HG02763 (cell line): ENCODE measurements around the gene ARHGAP15.

Experiments
- ATAC-seq: cut with Tn5 transposase; IDR thresholded peaks from one replicate; pipeline ENCODE4 v1.9.1; 2021; ENCODE audit warnings: mild to moderate bottlenecking, moderate library complexity; ENCODE audit not compliant: unreplicated experiment

ARHGAP15 gene

DNA sequence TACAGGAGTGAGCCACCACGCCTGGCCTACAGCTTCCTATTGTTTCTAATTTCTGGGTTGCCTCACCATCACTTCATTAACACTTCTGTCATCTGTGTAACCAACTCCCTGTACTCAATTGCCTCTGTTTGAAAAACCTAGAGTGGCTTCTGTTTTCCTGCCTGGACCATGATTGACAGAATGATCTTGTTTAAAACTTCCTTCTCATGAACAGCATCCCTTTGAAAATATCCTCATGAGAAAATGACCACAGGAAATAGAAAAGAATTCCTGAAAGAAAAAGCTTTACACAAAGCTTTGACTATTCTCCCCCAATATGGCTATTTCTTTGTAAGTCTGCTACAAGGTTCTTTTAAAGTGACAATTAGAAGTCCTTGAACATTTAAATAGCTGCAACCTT is 672.3 kb downstream of the ARHGAP15 start:
- no peak for ATAC-seq

DNA sequence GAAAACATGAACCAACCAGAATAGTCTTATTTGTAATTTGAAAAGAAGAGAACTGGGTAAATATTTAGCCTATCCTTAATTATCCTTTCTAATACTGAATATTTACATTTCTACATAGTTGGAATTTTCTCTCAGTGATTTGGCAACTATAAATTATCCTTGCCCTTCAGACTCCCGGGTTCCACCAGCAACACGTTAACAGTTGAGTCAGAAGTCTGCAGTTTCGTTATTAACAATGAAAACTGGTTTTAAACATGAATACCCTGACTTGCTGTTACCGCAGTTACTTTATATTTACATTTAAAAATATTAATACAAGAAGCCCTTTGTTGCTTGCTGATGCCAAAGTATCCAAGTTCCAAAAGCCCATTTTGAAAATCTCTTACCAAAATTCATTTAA is 673.0 kb downstream of the ARHGAP15 start:
- no peak for ATAC-seq

DNA sequence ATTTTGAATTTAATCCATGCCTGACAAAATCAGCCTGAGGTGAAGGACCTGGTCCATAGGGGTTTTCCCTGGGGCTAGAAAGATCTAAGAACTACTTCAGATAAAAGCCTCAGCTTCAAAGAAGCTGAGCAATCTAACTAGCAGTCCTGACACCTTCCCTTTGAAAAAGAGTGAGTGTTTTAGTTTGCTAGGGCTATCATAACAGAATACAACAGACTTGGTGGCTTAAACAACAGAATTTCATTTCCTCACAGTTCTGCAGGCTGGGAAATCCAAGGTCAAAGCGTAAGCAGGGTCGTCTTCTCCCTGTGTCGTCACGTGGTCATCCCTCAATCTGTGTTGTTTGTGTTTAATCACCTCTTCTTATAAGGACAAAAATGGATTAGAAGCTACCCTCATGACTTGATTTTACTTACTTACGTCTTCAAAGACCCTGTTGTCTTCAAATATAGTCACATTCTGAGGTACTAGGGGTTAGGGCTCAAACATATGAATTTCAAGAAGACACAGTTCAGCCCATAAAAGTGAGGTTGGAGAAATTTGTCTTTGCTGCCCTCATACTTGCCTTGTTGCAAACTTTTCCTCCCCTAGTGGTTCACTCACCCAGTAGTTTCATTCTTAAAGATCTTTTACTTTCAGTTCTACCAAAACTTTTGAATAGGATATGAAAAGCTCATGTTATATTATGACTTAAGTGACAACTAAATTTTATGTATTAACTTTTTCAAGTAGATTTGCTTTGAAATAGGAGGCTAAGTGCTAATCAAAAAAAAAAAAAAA is 673.8 kb downstream of the ARHGAP15 start:
- ATAC-seq: peak; percentile 79

DNA sequence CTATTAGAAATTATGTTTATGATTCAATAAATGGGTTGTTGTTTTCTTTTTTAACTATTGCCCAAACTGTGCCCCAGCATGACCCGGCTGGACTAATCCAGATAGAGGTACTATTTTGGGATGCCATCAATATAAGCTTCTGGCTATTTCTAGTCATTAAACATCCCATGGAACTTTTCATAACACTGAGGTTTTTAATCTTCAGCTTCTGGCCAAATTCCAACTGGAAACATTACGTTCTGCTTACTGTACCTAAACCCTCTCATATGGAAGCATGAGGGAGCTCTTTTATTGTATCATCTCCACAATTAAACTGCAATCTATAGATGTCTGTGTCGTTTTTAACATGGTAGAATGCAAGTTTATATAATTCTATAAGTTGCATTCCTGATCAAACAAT is 674.7 kb downstream of the ARHGAP15 start:
- ATAC-seq: no peak

DNA sequence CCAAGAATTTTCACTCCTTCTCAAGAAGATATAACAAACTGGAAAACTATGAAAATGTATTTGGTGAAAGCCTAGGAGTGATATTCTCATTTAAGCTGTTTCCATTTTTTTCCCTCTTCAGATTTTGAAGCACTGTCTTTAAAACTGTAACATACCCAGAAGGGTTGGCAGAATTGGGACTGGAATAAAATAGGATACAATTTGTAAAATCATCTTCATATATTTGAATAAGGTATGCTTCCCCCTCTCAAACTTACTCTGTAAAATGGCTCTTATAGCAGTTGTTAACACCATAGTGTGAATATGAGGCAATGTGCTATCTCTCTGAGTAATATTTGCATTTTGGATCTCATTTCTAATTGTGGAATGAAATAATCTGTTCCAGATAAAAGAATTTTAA is 676.4 kb downstream of the ARHGAP15 start:
- no peak for ATAC-seq

DNA sequence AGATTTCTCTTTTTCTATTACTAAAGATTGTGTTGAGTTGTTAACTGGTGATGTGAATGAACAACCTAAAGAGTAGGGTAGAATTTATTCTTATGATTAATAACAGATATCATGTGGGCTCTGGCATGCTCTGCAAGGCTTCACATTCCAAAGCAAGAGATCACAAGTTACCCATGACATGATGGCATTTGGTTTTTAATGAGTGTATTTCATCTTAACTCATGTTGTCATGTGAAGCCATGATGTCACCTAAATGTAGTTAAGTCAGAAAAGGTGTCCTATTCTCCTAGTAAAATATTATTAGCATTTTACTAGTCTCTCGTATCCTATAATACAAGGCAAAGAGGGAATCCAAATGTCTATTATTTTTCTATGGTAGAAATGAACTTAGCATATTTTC is 678.0 kb downstream of the ARHGAP15 start:
- ATAC-seq: no peak

DNA sequence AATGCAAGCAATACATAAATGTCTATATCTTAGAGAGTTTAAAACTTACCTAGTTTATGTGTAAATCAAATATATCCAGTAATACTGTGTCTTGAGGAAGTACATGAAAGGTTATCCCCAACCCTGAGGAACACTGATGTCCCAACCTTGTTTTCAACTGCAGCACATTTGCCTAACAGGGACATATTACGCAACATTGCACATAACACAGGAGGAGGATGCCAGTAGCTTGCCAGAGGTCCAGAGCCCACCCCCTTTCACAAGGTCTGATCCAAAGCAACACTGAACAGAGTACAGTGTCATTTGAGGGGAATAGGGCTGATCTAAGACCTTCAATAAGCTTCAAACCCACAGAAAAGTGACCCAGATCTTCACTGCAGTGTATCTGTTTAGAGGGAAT is 678.5 kb downstream of the ARHGAP15 start:
- ATAC-seq: no peak

DNA sequence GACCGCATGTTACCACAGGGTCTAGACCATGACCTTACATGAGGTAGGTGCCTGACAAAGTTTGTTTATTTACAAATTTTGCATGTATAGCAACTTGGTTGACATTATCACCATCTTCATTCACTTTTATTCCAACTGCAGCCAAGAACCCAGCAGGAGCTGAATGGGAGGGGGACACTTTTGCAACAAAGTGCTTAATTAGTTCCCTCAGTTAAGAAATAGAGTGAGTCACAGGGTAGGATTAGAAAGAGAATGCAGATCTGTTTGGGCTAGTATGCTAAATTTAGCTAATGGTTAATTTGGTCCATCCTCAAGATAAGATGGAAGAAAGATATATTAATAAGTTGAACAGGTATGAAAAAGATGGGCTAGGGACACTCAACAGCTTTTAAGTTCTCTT is 678.9 kb downstream of the ARHGAP15 start:
- no peak for ATAC-seq

DNA sequence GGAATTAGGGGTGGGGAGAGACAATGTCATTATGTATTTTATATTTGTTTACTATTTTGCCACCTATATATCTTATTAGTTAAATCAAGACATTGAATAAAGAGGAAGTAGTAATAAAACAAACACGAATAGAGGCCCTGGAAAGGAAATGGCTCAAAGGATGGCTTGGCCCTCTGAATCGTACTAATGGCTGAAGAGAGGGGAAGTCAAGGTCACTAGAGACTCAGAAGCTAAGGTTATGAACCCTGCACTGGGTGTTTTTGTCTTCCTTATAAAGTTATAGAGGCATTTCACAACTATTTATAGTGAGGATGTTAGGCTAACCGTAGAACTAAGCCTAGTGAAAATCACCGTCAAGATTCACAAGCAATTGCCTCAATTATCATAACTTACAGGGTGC is 685.9 kb downstream of the ARHGAP15 start:
- ATAC-seq: no peak

DNA sequence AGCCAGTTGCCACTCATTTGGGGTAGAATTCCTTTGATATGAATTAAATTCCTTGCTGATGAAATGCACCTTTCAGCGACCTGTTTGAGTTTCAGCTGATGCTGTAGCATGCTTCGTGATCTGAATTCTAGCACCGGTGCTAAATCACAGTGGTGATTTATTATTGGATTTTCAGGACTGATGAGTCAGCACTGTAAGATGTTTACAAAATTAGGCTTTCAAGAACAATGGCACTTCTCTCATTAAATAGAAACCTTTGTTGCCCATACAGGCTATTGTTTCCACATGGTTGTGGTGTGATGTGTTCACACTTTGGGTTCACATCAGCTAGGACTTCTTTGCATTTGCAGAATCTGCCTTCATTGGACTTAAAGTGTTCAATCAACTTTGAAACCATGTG is 687.7 kb downstream of the ARHGAP15 start:
- ATAC-seq: no peak
